Mucosa of descending colon (tissue), 3 donors: ENCODE measurements around the gene SYNM. TPM values are rescaled to one million over a fixed set of nuclear protein-coding genes. Genes with fewer than 3 reads are reported as not detected.

Experiments
- ATAC-seq: fragments of 200-7000 bp; cut with Tn5 transposase; one replicate; pipeline ENCODE4 v1.9.1; 2020; ENCODE audit warnings: mild to moderate bottlenecking, moderate library complexity
- DNase-seq, 3 donors: peaks; one replicate each; pipeline ENCODE4 v3.0.0-alpha.2; 2020
- H3K36me3 ChIP-seq: fragments of 200-600 bp; one replicate; pipeline ENCODE4 v1.8.0; 2021; ENCODE audit warnings: low read depth, mild to moderate bottlenecking
- H3K4me1 ChIP-seq: fragments of 200-600 bp; one replicate; pipeline ENCODE4 v1.8.0; 2021; ENCODE audit warnings: low read depth, mild to moderate bottlenecking
- H3K4me3 ChIP-seq: fragments of 200-600 bp; one replicate; pipeline ENCODE4 v1.8.0; 2021; ENCODE audit warnings: mild to moderate bottlenecking
- H3K9me3 ChIP-seq: fragments of 200-600 bp; one replicate; pipeline ENCODE4 v1.8.0; 2021; ENCODE audit warnings: mild to moderate bottlenecking
- CTCF ChIP-seq: fragments of 200-600 bp; IDR thresholded peaks from one replicate; pipeline ENCODE4 v1.8.0; 2022; ENCODE audit warnings: antibody characterized with exemption, mild to moderate bottlenecking
- intact Hi-C, 2 donors: fragments of 100-400 bp; cut with DNase I in 1 of 2; cut with micrococcal nuclease in 1 of 2; formaldehyde crosslinking; loops; one replicate each; pipeline versions ENCODE4 v1.11.0 to v1.11.1; 2022; cut with DNase I, micrococcal nuclease
- total RNA-seq, 3 donors: library from RNA; stranded (reverse); fragmentation: NEBNext Ultra II Directional in 2 of 3; extraction: Animal tissue kit (Norgen Biotek cat#: 25700) in 2 of 3; gene quantifications; one replicate each; pipeline versions ENCODE4 v1.2.1 to v1.2.4, GENCODE V29; 2021 to 2023
- donor health status: DM: no; HTN: no; CAD: no; lungs with moderate emphysema.
- donor health status: DM: no; HTN: no; CAD: no.
- donor health status: DM: no; HTN: yes; CAD: no.

SYNM gene
- total RNA-seq, 3 donors from 2014 or later, result 10.9 to 777 (median 37.0) TPM

GRCh38 chr15:99087405-99087943 is 17.4 kb upstream of the SYNM start:
- TF ChIP-seq CTCF, result no peak
- ATAC-seq (no peak), DNase-seq (no peak)
- Histone ChIP-seq H3K4me3 (no peak overlapping the region), H3K36me3 (no peaks in the 10 kb centered on the region), H3K9me3 (no peaks in the 10 kb centered on the region), H3K4me1 (no peaks in the 10 kb centered on the region)
- intact Hi-C loops, result no loop called here

GRCh38 chr15:99090011-99090699 is 14.7 kb upstream of the SYNM start:
- Histone ChIP-seq H3K9me3 (no peaks in the 10 kb centered on the region), H3K4me3 (no peak overlapping the region), H3K36me3 (no peaks in the 10 kb centered on the region), H3K4me1 (no peaks in the 10 kb centered on the region)
- intact Hi-C loops, result no loop called here
- no peak for ATAC-seq
- TF ChIP-seq CTCF, result no peak
- DNase-seq, result no peak

- no peaks in the 10 kb centered on the region for H3K4me1 ChIP-seq
- no peak for TF ChIP-seq CTCF
- DNase-seq, result no peak
- intact Hi-C loops, result no loop called here
- no peaks in the 10 kb centered on the region for H3K9me3 ChIP-seq
- H3K4me3 ChIP-seq, result no peak overlapping the region
- H3K36me3 ChIP-seq, result no peaks in the 10 kb centered on the region
- no peak for ATAC-seq
Measured at GRCh38 chr15:99090938-99091337, 13.9 kb upstream of the SYNM start.

GRCh38 chr15:99092554-99093172 is 12.2 kb upstream of the SYNM start:
- no peaks in the 10 kb centered on the region for H3K4me1 ChIP-seq
- no peaks in the 10 kb centered on the region for H3K36me3 ChIP-seq
- no peak for TF ChIP-seq CTCF
- intact Hi-C loops, result no loop called here
- H3K9me3 ChIP-seq, result no peaks in the 10 kb centered on the region
- ATAC-seq (no peak), DNase-seq (no peak)
- H3K4me3 ChIP-seq, result no peak overlapping the region

- intact Hi-C loops, result no loop called here
- TF ChIP-seq CTCF, result no peak
- no peaks in the 10 kb centered on the region for H3K4me1 ChIP-seq
- DNase-seq (no peak), ATAC-seq (no peak)
- no peaks in the 10 kb centered on the region for H3K9me3 ChIP-seq
- no peaks in the 10 kb centered on the region for H3K36me3 ChIP-seq
- no peak overlapping the region for H3K4me3 ChIP-seq
Measured at GRCh38 chr15:99095626-99096025, 9.3 kb upstream of the SYNM start.
